ENCODE measurements around the gene PNO1.
"Not testable (repeated sequence)": the region's sequence is repeated elsewhere in the genome, so short reads cannot be mapped to it uniquely, and the experiment has no call there.

The PNO1 gene

DNA sequence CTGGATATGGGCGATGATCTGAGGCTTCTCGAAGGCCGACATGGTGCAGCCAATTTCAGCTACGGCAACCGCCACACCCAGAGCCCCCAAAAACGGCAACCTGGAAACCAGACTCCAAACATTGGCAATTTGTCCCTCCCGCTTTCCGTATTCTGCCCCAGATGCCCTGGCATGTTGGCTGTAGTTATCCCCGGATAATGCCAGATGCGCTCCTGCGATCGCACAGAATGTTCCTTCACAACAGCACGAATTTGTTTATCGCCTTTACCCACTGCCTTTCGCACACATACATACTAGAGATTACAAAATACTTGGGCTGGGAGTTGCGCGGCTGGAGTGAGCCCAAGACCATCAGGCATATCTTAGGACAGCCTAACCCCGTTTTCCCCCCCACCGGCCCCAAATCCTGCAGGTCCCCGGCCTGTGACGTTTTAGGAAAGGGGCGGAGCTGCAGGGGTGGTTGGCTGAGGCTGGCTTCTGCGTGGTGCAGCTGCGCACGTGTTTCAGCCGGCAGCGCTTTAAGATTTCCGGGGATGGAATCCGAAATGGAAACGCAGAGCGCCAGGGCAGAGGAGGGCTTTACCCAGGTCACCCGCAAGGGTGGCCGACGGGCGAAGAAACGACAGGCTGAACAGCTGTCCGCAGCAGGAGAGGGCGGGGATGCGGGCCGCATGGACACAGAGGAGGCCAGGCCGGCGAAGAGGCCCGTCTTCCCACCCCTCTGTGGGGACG lies at the start of gene PNO1:
PNO1 (plus strand) TSS at position 487 of the 732 bp plus-strand sequence; CDS start at position 534, 47 bp downstream.
- in situ Hi-C loops (cut with MboI; ENCODE audit: low sequenced_read_pairs): no loop called here

GRCh38 chr2:68108120-68108519 lies 49.6 kb upstream of the PNO1 start:
- in situ Hi-C loops (cut with MboI; ENCODE audit: low sequenced_read_pairs): no loop called here

GRCh38 chr2:68110102-68110501 lies 47.6 kb upstream of the PNO1 start:
- in situ Hi-C loops (cut with MboI; ENCODE audit: low sequenced_read_pairs): no loop called here

- in situ Hi-C loops (cut with MboI; ENCODE audit: low sequenced_read_pairs): no loop called here
These were observed 41.7 kb upstream of the PNO1 start for GRCh38 chr2:68115965-68116364.

GRCh38 chr2:68117922-68118321 lies 39.8 kb upstream of the PNO1 start:
- in situ Hi-C loops (cut with MboI; ENCODE audit: low sequenced_read_pairs): not testable (repeated sequence)

DNA sequence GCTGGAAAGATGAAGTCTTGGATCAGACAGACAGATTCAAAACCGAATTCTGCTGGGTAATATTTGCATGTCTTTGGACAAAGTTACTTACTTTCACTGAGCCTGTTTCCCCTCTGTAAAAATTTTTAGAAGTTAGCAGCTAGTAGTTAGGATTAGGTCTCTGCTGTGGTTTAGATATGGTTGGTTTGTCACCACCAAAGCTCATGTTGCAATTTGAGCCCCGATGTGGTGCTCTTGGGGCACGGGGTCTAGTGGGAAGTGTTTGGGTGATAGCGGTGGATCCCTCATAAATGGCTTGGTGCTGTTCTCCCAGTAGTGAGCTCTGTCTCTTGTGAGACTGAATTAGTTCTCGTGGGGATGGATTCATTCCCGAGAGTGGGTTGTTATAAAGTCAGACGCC lies 38.9 kb upstream of the PNO1 start:
- in situ Hi-C loops (cut with MboI; ENCODE audit: low sequenced_read_pairs): no loop called here

- in situ Hi-C loops (cut with MboI; ENCODE audit: low sequenced_read_pairs): no loop called here
These were observed 38.2 kb upstream of the PNO1 start for GRCh38 chr2:68119504-68119903.

DNA sequence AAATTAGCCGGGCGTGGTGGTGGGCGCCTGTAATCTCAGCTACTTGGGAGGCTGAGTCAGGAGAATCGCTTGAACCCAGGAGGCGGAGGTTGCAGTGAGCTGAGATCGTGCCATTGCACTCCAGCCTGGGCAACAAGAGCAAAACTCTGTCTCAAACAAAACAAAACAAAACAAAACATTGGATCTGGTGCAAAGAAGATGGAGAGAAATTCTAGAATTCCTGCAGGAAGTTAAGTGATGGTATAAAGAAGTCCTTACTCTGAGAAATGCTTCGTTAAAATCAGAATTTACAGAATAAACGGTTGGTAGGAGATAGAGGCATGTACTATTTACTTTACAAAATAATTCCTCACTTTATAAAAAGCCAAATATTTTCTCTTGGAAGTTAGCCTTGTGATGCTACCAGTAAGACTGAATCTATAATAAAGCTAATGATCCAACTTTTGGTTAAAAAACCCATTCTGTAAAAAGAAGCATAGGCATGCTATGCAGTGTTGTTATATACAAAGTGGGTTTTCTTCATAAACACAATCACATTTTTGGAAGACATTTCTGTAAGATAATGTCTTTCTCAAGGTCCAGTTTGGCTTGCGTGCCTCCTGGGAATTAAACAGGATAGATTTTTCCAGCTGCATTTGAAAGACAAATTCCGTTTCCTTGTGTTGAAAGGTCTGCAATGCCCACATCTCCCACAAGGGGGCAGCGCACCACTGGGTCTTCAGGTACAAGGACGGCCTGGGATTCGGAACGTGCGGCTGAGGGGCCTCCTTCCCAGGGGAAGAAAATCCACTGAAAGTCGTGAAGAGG lies 35.6 kb upstream of the PNO1 start:
- in situ Hi-C loops (cut with MboI; ENCODE audit: low sequenced_read_pairs): loop anchor here (5.0 to 10.0 kb wide), 3 partner anchors 73 to 323 kb away; no protein-coding TSS in a partner anchor

DNA sequence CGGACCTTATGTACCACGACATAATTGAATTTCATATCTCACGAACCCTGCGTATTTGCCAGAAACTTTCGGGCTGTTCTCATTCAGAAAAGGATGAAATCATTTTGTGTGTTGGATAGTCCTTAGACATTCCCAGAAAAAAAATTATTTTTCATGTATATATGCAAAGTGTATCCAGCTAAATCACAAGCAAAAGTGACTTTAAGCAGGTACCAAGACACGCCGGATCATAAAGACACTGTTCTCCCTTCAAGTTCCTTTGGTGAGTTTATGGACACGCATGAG lies 35.1 kb upstream of the PNO1 start:
- in situ Hi-C loops (cut with MboI; ENCODE audit: low sequenced_read_pairs): loop anchor here (5.0 to 10.0 kb wide), 3 partner anchors 72 to 322 kb away; no protein-coding TSS in a partner anchor

- in situ Hi-C loops (cut with MboI; ENCODE audit: low sequenced_read_pairs): loop anchor here (5.0 to 10.0 kb wide), 3 partner anchors 70 to 320 kb away; no protein-coding TSS in a partner anchor
These were observed 33.4 kb upstream of the PNO1 start for GRCh38 chr2:68124321-68124720.

- in situ Hi-C loops (cut with MboI; ENCODE audit: low sequenced_read_pairs): loop anchor here (10.0 kb wide), 2 partner anchors 69 to 319 kb away; no protein-coding TSS in a partner anchor
These were observed 31.9 kb upstream of the PNO1 start for GRCh38 chr2:68125821-68126220.

DNA sequence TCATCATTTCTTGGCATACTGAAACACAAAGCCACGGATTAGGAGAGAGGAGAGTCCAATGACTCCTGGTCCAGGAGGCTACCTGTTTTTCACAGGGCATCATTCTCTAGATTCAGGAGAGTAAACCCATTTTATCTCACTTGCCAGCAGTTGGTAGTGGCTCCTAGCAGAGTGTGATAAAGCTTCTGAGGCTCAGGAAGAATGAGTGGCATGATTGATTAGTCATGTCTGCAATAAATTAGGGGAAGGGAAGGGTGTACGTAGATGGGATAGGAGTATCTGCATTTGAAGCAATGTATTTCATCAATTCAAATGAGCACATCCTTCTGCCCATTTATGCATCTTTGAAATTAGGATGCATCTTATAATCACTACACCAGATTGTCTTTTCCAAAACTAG lies 31.1 kb upstream of the PNO1 start:
- in situ Hi-C loops (cut with MboI; ENCODE audit: low sequenced_read_pairs): loop anchor here (10.0 kb wide), 2 partner anchors 68 to 318 kb away; no protein-coding TSS in a partner anchor

- in situ Hi-C loops (cut with MboI; ENCODE audit: low sequenced_read_pairs): loop anchor here (10.0 kb wide), 2 partner anchors 67 to 317 kb away; no protein-coding TSS in a partner anchor
These were observed 30.1 kb upstream of the PNO1 start for GRCh38 chr2:68127358-68128242.

GRCh38 chr2:68134120-68134519 lies 23.6 kb upstream of the PNO1 start:
- in situ Hi-C loops (cut with MboI; ENCODE audit: low sequenced_read_pairs): no loop called here

DNA sequence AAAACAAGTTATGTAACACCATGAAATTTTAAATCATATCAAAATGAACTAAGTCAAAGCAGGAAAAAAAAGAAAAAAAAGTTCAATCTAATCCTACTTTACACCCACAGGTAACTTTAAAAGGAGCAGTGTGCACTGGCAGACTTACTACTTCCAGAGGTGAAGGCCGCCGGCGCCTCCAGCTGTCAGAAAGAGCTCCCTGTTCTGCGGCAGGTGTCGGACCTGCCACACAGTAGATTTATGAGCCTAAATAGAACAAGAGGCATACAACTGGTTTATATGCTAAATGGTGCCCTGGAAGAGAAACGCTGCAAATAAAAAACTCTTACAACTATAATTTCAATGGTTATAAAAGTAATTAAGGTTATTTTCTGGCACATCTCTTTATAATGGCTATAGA lies 23.1 kb upstream of the PNO1 start:
- in situ Hi-C loops (cut with MboI; ENCODE audit: low sequenced_read_pairs): no loop called here

DNA sequence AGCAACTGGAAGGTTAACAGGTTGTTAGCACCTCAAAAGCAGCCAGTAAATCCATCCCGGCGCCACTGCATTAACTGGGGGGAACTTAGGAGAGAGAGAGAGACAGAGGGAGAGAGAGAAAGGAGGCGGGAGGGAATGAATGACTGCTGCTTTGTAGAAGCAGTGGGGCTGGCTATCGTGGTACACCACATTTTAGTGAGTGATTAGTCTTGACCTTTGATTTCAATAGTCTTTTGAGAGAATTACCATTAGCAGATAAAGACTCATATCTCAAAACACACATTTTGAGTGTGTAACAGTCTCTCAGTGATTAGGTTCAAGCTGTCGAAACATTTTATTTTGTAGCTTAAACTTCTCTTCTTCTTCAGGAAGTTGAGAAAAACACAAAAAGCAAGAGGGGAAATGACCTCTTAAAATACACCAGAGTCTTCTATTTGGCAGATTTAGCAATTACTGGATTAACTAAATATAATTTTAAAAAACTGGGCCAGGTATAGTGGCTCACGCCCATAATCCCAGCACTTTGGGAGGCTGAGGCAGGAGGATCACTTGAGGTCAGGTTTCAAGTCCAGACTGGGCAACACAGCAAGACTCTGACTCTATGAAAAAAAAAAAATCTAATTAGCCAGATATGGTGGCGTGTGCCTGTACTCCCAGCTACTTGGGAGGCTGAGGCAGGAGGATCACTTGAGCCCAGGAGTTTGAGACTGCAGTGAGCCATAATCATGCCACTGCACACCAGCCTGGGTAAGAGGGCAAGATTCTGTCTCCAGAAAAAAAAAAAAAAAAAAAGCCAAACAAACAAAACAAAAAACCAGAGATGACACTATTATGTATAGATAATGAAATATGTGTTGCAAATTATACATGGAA lies 22.0 kb upstream of the PNO1 start:
- in situ Hi-C loops (cut with MboI; ENCODE audit: low sequenced_read_pairs): no loop called here

GRCh38 chr2:68141875-68142274 lies 15.8 kb upstream of the PNO1 start:
- in situ Hi-C loops (cut with MboI; ENCODE audit: low sequenced_read_pairs): no loop called here

GRCh38 chr2:68151037-68151436 lies 6.7 kb upstream of the PNO1 start:
- in situ Hi-C loops (cut with MboI; ENCODE audit: low sequenced_read_pairs): no loop called here

- in situ Hi-C loops (cut with MboI; ENCODE audit: low sequenced_read_pairs): no loop called here
These were observed 4.9 kb upstream of the PNO1 start for GRCh38 chr2:68152681-68153347.

Measured in HL-60/S4 (cell line).